Activated naive CD8-positive, alpha-beta T cell treated with anti-CD3 and anti-CD28 coated beads, Interleukin-2, amount 50 U/mL, for 16 hours (primary cell): ENCODE results near the gene FAM98A.

Source experiments
- DNase-seq: peaks from one replicate; pipeline ENCODE4 v3.0.0-alpha.2; 2020; ENCODE audit warnings: low read depth, low spot score

The FAM98A gene

DNA sequence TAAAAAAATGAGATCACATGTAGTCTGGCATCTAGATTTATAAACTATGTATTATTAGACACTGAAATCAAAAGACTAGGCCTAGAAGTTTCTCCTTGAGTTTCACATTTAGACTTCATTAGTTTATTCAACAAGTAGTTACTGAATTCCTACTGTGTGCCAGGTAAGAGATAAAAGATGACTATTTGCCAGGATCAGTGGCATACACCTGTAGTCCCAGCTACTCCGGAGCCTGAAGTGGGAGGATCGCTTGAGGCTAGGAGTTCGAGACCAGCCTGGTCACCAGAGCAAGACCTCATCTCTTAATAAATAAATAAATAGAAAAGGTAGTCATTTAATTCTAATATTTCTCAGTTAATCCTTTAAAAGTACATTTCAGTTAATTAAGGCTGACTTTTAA is 2.1 kb downstream of the FAM98A start:
- DNase-seq = no peak

DNA sequence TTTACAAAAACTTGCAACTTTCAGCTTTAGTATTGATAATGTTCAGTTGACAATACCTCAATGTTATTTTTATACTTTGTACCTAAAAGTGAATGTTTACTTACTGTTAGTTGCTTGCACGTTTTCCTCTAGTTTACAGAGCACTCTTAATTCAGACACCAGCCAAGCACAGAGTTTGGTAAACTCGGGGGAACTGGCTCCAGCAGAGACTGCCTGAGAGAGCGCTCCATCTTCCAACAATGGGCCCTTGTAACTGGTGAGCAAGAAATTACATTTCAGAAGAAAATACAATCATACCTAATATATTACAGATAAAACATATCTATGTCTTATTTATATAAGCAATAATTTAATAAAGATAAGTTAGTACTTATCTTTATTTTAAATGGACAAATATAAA is 3.7 kb downstream of the FAM98A start:
- DNase-seq = no peak

DNA sequence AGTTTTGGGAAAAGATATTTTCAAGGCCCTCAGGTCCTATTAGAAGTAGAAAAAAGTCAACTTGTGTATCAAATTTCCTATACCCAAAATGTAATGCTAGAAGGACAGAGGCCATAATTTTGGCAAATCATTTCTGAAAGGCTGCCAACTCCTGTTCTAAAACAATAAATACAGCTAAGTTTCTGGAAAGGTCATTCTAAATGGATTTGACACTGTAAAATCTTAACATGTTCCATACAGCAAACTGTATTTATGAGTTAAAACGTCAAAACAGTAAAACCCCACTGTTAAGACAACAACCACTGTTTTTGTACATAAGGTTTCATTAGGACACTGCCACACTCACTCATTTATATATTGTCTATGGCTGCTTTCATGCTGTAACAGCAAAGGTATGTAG is 9.7 kb downstream of the FAM98A start:
- no peak for DNase-seq

DNA sequence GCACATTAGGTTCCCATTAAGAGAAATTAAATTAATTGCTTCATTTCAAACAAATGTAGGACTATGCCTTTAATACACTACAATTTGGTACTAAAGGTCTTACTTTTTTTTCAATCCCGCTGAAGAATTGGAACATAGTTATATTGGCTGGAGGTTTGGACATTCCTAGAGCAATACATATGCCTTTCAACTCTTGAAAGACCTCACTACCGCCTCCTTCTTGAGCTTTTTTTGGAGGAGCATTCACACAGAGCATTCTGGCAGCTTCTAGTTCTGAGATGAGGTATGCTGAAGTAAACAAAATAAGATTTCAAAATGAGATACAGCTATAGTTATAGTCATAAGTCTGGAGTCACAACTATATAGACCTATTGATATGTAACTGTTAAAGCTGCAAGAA is 10.9 kb downstream of the FAM98A start:
- DNase-seq = no peak

DNA sequence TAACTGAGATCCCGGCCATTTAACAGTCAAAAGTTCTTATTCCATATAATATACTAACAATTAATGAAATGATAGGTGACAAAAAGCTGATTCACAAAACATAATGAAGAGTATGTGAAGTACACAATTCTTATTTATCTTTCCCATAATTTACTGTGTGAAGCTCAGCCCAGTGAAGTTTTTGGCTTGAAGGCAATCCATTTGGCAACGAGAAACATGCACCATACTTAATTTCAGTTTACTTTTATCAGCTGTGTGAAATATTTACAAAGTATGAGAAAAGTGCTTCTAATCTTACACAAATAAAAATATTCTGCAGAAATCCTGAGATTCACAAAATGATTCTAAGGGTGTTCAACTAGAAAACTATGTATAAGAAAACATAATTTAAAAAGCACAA is 12.3 kb downstream of the FAM98A start:
- DNase-seq = no peak

DNA sequence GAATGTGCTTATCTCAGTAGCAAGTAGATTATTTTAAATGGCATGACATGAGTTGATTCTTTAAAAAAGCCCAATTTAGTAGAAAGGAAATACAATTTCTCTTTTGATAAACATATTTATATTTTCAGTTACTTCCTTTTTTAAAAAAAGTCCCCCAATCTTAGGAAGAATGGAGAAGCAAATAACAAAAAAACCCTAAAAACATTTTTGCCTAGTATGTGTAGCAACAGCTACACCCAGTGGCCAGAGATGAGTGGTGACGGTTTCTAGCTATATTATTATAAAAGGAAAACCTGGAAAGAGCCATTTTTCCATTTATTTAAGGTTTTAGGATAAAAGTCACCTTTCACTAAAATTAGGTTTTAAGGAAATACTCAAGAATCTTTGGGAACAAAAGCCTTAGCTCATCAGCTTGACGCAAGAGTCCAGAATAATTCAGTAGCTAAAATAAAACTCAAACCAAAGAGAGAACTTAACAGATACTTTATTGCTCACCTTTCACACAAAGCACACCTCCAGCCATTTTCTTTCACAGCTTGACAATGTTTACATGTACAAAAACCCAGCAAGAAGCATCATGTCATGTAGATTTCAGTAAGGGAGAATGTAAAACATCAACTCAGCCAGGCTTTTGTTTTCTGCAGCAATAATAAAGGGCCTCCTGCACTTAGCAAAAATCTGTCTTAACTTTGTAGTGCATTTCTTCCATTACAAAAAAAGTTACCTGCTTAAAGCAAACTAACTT is 15.7 kb downstream of the FAM98A start:
- no peak for DNase-seq

DNA sequence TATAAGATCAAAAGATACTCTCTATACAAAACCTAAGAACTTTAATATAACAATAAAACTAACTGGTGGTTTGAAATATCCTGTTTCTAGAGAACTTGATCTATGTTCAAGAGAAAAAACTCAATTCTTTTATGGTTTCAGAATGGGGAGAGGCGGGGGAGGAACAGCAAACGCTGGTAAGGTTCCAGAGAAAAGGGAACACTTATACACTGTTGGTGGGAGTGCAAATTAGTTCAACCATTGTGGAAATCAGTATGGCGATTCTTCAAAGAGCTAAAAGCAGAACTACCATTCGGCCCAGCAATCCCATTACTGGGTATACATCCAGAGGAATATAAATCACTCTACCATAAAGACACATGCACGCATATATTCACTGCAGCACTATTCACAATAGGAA is 17.2 kb downstream of the FAM98A start:
- DNase-seq = no peak

DNA sequence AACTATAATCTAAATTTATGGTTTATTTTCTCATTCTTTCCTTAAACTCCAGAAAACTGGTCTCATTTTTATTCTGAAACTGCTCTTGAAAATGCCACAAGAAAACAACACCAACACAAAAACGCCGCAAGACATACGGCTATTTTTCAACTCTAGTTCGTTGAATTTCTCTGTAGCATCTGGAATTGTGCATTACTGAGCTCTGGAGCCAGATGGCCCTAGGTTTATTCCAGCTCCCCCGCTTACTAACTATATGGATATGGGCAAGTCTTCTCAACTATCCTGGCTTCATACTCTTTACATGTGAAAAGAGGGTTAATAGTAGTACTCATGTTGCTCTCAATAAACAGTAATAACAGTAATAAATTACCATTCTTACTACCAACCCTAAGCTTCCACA is 19.9 kb downstream of the FAM98A start:
- no peak for DNase-seq

DNA sequence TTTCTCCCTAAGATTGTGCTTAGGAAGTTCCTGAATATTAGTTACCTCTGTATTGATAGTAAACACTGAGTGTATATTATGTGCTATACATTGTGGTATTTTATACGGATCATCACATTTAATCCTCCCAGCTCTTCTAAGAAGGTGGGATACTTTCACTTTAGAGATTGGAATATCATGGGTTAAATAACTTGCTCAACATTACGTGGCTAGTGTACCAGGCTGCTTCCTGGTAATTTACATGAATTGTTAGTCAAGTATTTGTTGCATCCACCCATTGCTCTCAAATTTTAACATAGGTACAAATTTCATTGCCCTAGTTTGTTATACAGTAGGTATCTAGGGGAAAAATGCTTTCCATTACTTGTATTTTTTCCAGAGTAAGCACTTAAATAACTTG is 21.4 kb downstream of the FAM98A start:
- DNase-seq = no peak

DNA sequence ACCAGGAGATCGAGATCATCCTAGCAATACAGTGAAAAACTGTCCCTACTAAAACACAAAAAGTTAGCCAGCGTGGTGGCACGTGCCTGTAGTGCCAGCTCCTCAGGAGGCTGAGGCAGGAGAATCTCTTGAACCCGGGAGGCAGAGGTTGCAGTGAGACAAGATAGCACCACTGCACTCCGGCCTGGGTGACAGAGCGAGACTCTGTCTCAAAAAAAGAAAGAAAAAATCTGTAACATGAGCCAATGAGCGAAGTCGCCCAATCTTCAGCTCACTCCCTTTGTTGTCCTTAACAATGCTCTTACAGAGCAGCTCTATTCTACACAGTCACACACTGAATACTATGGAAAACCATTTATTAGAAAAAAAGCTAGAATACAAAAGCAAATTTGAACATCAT is 22.0 kb downstream of the FAM98A start:
- DNase-seq = no peak

DNA sequence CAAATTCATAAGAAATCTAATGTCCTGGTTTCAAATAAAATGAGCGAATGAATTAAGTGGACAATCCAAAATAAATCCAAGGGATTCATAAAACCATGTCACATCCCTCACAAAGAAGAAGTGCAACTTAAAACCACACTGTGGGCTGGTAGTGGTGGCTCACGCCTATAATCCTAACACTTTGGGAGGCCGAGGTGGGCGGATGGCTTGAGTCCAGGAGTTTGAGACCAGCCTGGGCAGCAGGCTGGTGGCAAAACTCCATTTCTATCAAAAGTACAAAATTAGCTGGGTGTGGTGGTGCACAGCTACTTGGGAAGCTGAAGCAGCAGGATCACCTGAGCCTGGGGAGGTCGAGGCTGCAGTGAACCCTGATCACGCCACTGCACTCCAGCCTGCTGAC is 25.4 kb downstream of the FAM98A start:
- no peak for DNase-seq

DNA sequence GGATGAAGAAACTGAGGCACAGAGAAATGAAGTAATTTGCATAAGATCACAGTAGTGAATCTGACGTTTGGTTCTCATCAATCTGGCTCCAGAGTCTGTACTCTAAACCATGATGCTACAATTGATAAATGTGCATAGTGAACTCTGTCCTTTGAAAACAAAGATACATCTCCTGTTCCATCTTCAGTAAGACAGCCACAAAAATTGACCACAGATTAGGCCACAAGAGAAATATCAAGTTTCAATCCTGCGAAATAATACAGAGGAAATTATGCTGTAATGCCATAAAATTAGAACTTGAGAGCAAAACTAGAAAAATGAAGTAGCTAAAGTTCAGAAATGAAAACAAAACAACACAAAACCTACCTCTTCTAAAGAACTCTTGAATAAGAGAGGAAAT is 28.4 kb downstream of the FAM98A start:
- no peak for DNase-seq

DNA sequence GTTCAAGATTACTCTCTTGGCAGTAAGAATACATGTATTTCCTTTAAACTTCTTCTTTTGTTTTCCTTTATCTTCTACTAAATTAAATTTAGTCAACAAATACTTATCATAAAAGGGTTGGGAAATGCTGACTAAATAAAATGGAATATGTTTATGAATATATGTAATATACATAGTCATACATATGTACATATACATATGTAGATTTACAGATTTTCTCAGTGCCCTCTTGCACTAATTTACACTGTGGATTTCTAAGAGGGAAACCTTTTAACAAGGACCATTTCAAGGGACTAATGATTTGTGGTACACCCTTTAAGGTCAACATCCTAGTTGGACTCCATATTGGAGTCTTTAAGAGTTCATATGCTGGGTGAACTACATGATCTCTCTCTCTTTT is 37.2 kb downstream of the FAM98A start:
- no peak for DNase-seq

DNA sequence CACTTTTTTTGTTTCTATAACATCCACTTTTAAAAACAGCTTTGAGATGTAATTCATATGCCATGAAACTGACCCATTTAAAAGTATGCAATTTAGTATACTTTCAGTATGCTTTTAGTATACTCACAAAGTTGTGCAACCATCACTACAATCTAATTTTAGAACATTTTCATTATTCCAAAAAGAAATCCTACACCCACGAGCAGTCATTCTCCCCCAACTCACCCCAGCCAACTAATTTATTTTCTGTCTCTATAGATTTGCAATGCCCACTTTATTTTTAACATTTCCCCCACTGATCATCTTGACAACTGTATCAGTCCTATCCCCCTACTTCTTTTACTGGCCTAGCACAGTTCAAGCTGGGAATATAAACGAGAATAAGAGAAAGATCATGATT is 39.1 kb downstream of the FAM98A start:
- DNase-seq = no peak

DNA sequence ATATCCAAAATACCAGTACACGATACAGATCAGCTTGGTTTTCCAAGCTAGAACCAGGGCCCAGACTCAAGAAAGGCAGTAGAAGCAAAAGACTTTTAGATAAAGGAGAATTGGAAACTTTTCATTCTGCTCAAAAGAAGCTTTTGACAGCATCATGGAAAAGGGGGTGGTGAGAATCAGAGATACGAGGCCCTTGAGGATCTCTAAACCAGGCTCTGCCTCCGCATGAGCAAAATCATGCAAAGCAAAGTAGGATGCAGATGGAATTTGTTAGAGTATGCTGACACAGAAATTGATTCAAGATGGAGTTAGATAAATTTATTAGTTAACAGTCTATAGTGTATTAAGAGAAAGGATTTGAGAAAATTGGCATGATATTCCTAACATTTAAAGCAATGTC is 39.8 kb downstream of the FAM98A start:
- no peak for DNase-seq

DNA sequence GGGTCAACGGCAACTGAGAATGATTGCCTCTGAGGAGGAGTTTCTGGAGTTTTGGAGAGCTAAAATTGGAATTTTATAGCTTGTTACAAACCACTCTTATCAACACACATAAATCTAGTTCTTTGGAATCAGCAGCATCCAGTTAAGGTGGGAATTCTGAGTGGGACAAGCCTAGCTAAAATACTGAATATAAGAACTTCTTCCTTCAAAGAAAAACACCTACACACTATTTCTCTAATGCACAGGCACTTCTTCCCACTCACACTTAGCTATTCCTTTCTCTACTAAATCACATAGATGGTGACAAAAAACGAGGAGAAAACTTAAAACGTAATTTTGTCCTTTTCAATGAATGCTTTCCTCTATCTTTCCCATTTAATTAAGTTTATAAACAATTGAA is 43.4 kb downstream of the FAM98A start:
- DNase-seq = no peak

DNA sequence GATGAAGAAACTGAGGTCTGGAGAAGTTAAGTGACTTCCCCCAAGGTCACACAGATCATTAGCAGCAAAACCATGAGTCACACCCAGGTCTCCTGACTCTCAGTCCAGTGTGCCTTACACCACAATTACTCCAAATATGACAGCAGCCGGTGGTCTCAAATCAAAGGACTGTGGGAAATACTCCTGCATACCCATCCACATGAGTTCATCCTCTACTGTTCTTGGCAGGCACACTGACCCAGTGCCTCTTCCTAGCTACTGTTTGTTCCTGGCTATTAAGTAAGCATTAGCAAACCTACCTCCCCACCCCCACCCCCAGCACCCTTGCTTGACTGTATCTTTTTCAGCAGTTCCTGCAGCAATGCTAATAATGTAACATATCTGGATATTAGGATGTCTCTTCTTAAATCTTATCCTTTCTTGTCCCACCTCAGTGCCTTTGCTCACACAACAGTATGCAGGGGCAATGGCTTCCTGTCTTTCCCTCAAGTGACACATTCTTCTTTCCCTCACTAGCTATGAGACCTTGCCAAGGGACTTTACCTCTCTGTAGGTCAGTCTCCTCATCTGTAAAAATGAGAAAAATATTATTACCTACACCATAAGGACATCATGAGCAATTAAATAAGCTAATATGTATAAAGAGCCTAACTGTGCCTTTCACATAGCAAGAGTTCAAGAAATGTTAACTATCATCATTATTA is 46.2 kb downstream of the FAM98A start:
- no peak for DNase-seq

DNA sequence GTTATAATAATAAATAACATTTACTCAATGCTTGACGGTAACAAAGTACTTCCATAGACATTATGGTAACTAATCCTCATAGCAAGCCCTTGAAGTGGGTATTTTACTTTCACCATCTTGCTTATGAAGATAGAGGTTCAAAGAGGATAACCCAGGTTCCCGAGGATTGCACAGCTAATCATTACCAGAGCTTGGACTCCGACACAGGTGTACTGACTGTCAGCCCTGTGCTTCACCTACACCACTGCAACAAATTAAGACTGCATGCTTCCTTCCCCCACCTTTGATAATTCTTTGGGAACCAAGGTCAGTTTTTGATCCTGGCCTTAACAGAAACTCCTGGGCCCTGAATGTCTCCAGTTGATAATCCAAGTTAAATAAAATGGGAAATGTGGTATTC is 48.9 kb downstream of the FAM98A start:
- no peak for DNase-seq

DNA sequence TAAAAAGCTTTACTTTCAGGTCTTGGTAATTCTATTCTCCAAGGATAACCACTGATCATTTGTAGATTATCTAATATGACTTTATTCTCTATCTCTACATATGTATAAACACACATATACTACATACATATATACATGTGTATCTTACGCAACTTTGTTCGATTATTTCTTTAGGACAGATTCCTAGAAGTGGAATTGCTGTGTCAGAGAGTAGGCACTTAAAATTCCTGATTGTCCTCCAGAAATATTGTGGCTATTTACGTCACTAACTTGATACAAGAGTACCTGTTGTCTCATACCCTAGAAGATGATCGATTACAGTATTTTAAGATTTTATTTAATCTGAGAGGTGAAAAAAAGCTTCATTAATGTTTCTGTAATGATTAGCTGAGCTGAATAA is 57.9 kb downstream of the FAM98A start:
- no peak for DNase-seq

DNA sequence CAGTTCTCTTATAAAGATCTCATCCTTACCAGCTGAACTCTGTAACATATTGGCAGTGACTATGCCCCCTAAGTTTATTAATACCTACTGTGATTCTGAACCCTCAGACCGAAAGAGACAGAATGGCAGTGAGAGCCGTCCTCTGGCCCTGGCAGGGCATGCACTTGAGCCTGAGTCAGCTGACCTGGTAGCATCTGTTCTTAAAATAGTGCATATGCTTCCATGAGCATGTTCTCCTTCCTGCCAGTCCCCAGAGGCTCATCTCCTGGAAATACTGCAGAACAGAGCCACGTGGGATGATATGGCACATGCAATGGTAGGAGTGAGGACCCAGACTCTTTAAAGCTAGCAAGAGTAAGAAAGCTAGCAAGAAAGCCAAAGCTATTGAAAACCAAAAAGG is 63.7 kb downstream of the FAM98A start:
- no peak for DNase-seq
